Measurements from ENCODE around the gene ANKRD17.

ANKRD17 gene

DNA sequence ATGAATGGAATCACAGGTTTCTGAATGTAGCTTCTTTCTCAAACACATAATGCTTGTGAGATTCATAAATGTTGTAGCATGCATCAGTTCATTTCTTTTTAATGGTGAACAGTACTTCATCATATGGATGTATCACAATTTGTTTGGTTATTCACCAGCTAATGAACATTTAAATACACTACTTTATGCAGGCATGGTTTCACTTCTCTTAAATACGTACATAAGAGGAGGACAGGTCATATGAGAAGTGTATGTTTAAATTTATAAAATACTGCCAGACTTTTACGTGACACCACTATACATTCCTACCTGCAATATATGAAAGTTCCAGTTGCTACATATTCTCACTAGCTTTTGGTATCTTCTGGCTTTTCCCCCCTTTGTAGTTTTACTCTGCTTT is 65.4 kb downstream of the ANKRD17 start (continued):
- TF ChIP-seq ZNF549 (tag by site-specific recombination; IDR thresholded peaks at IDR 0.05), result no peak
- no peak for TF ChIP-seq ZNF48 (tag by site-specific recombination; IDR thresholded peaks at IDR 0.05)
- TF ChIP-seq, protein P1, sequence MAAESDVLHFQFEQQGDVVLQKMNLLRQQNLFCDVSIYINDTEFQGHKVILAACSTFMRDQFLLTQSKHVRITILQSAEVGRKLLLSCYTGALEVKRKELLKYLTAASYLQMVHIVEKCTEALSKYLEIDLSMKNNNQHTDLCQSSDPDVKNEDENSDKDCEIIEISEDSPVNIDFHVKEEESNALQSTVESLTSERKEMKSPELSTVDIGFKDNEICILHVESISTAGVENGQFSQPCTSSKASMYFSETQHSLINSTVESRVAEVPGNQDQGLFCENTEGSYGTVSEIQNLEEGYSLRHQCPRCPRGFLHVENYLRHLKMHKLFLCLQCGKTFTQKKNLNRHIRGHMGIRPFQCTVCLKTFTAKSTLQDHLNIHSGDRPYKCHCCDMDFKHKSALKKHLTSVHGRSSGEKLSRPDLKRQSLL (tag by site-specific recombination; IDR thresholded peaks at IDR 0.05), result no peak
- TF ChIP-seq SCRT1 (tag by site-specific recombination; IDR thresholded peaks at IDR 0.05; ENCODE audit: borderline replicate concordance), result no peak
- no peak for TF ChIP-seq ZNF335 (tag by site-specific recombination; conservative IDR thresholded peaks at IDR 0.05)

DNA sequence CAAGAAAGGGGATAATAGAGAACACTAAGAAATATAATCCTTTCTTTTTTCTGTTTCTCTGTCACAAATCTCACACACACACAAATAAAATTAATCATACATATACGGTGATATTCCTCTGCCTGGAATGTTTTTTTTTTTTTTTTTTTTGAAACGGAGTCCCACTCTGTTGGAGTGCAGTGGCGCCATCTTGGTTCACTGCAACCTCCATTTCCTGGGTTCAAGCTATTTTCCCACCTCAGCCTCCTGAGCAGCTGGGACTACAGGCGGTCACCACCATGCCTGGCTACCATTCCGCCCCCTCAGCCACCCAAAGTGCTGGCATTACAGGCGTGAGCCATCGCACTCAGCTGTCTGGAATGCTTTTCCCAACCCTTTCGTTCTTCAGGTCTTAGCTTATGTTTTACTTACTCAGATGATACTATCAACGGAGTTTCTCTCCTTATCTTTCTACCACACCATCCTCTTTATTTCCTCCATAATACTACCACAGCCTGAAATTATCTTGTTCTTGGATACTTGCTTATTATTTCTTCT is 69.3 kb downstream of the ANKRD17 start:
- POLR2A ChIA-PET, result no interaction called here
- Histone ChIP-seq H3K9me3 (ENCODE audit: control insufficient read depth, insufficient read depth, low read depth, low read length) (no peaks in the 10 kb centered on the region), H3K4me1 (ENCODE audit: control insufficient read depth, insufficient read depth, low read length) (no peaks in the 10 kb centered on the region), H3K36me3 (ENCODE audit: control insufficient read depth in 2 of 2, insufficient read depth in 1 of 2, low read length in 2 of 2) (no peaks in the 10 kb centered on the region; a peak in 1 of 3 replicates), H3K27ac (ENCODE audit: extremely low read depth, low read depth, low read length) (no peak overlapping the region), H3K4me3 (ENCODE audit: low read depth, low read length) (no peak overlapping the region)
- CTCF ChIA-PET, result interaction anchor here (0.5 kb wide), 1 partner anchor 51 kb away, joined by 3 read pairs; no protein-coding TSS in a partner anchor
- TF ChIP-seq ZNF560 (tag by site-specific recombination; IDR thresholded peaks at IDR 0.05; ENCODE audit: borderline replicate concordance) (no peak), MEIS1 (CRISPR knock-in tag; IDR thresholded peaks at IDR 0.05; ENCODE audit: borderline replicate concordance) (no peak), ZNF138 (tag by site-specific recombination; IDR thresholded peaks at IDR 0.05; ENCODE audit: borderline replicate concordance) (no peak), ZNF366 (tag by site-specific recombination; conservative IDR thresholded peaks at IDR 0.05) (no peak), ZNF624 (tag by site-specific recombination; IDR thresholded peaks at IDR 0.05) (no peak), ZNF140 (tag by site-specific recombination; IDR thresholded peaks at IDR 0.05) (0 out of 2 replicates have a peak, but pooled peaks have one; percentile 27), TCF7L2 (IDR thresholded peaks at IDR 0.05; ENCODE audit: borderline replicate concordance, low read depth, low read length) (no peak), ZNF350 (tag by site-specific recombination; IDR thresholded peaks at IDR 0.05) (no peak), GLI2 (tag by site-specific recombination; IDR thresholded peaks at IDR 0.05; ENCODE audit: borderline replicate concordance, low read depth) (no peak), MZF1 (tag by site-specific recombination; IDR thresholded peaks at IDR 0.05; ENCODE audit: borderline replicate concordance) (peak; percentile 65; the same call in 1 of the 2 replicates), ZNF843 (tag by site-specific recombination; IDR thresholded peaks at IDR 0.05) (no peak), ZNF394 (tag by site-specific recombination; IDR thresholded peaks at IDR 0.05; ENCODE audit: borderline replicate concordance) (no peak), HOXD13 (CRISPR knock-in tag; IDR thresholded peaks at IDR 0.05; ENCODE audit: borderline replicate concordance) (no peak), ZNF521 (tag by site-specific recombination; IDR thresholded peaks at IDR 0.05) (no peak), ZNF561 (tag by site-specific recombination; IDR thresholded peaks at IDR 0.05; ENCODE audit: borderline replicate concordance) (no peak)
- TF ChIP-seq, protein P2, sequence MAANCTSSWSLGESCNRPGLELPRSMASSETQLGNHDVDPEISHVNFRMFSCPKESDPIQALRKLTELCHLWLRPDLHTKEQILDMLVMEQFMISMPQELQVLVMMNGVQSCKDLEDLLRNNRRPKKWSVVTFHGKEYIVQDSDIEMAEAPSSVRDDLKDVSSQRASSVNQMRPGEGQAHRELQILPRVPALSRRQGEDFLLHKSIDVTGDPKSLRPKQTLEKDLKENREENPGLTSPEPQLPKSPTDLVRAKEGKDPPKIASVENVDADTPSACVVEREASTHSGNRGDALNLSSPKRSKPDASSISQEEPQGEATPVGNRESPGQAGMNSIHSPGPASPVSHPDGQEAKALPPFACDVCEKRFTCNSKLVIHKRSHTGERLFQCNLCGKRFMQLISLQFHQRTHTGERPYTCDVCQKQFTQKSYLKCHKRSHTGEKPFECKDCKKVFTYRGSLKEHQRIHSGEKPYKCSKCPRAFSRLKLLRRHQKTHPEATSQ (tag by site-specific recombination; IDR thresholded peaks at IDR 0.05), result no peak

DNA sequence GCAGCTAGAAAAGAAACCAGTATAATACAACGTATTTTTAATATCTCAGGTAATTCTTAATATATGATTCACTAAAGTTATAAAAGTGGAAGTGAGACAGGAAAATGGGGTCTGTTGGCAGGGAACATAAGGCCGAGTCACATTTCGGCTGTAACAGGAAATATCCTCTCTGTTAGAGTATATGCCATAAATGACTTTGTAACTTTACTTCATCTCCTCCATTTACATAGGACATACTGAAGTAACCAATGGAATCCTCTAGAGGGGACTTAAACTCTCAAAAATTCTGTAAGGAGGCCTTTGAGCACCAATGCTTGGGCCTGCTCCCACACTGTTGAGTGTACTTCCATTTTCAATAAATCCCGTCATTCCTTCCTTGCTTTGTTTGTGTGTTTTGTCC is 71.3 kb downstream of the ANKRD17 start:
- no peak overlapping the region for H3K27ac ChIP-seq (ENCODE audit: extremely low read depth, low read depth, low read length)
- CTCF ChIA-PET, result no interaction called here

More for the DNA sequence above, 71.3 kb downstream of the ANKRD17 start:
- no peak overlapping the region for H3K4me3 ChIP-seq (ENCODE audit: low read depth, low read length)
- TF ChIP-seq KLF16 (tag by site-specific recombination; IDR thresholded peaks at IDR 0.05) (no peak), MZF1 (tag by site-specific recombination; IDR thresholded peaks at IDR 0.05; ENCODE audit: borderline replicate concordance) (peak; percentile 20; the same call in 1 of the 2 replicates)
- POLR2A ChIA-PET, result no interaction called here
- H3K9me3 ChIP-seq (ENCODE audit: control insufficient read depth, insufficient read depth, low read depth, low read length), result no peaks in the 10 kb centered on the region
- H3K36me3 ChIP-seq (ENCODE audit: control insufficient read depth in 2 of 2, insufficient read depth in 1 of 2, low read length in 2 of 2), result no peaks in the 10 kb centered on the region; a peak in 1 of 3 replicates
- H3K4me1 ChIP-seq (ENCODE audit: control insufficient read depth, insufficient read depth, low read length), result no peaks in the 10 kb centered on the region
